ENCODE measurements around the gene PIK3CD.
"Not testable (repeated sequence)": the region's sequence is repeated elsewhere in the genome, so short reads cannot be mapped to it uniquely, and the experiment has no call there.

Gene PIK3CD

DNA sequence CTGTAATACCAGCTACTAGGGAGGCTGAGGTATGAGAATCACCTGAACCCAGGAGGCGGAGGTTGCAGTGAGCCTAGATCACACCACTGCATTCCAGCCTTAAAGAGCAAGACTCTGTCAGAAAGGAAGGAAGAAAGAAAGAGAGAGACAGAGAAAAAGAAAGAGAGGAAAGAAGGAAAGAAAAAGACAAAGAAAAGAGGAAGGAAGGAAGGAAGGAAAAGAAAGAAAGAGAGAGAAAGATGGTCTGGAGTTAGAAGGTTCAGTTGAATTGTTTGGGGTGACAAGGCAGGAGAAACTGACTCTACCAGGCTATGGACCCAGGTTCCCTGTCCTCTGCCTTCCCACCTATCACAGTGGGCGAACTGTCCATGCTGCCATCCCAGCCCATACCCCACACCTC lies 27.4 kb upstream of the PIK3CD start:
- DNase-seq: no peak

DNA sequence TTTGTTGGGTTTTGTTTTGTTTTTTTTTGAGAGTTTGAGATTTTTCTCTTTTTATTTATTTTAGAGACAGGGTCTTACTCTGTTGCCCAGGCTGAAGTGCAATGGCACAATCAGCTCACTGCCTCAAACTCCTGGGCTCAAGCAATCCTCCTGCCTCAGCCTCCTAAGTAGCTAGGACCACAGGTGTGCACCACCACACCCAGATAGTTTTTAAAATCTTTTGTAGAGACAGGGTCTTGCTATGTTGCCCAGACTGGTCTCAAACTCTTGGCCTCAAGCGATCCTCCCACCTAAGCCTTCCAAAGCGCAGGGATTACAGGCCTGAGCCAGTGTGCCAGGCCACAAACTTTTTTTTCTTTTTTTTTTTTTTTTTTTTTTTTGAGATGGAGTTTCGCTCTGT lies 26.5 kb upstream of the PIK3CD start:
- DNase-seq: not testable (repeated sequence)

DNA sequence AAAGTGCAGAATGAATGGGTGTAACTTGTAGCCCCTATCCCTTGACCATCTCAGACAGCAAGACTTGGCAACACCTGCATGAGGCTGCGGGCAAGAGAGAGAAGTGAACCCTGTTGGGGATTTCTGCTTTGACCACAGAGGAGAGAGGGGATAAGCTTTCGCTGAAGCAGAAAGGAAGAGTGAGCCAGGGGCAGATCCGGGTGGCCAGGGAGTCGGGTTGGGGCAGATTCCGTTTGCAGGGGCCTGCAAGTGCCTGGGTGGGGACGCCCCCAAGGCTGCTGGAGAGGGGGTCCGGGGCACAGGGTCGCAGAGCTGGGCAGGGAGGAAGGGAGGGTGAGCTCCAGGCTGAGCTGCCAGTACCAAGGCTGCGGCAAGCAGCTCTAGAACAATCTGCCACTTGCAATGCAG lies 25.3 kb upstream of the PIK3CD start:
- no peak for DNase-seq

DNA sequence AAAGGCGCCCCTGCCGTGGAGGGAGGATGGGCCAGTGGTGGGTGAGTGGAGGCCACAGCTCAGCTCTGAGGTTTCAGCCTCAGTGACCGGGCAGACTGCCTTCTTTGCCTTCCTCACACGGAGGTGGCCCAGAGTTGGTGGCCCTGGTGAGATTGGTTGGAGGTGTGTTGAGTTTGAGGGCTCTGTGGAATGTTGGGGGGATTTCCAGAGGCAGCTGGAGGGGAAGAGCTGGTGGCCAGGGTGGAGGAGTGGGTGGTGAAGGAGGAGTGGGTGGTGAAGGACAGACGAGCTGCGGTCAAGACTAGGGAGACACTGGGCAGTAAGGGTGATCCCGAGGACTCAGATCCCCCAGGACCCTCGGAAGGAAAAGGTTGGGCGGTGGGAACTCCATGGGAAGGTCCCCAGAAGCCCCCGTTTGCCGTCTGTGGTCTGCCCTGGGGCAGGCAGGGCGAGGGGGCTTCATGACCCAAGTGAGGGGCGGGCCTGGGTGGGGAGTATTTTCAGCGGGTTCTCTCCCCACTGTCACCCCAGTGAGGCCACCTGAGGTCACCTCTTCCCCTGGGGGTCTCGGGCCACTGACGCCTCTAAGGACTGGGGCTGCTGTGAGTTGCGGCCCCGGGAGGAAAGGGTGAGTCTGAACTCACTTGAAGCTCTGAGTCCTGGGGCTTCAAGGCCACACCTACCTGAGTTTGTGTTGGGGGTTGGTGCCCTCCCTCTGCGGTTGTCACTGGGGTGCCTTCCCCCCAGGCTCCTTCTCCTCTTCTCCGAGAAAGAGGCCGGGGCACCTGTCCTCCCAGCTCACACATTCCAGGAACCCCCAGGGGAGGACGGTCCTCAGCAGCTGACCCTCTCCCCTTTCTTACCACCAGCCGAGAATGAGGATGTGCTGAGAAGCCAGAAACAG lies 22.7 kb upstream of the PIK3CD start:
- DNase-seq: no peak

DNA sequence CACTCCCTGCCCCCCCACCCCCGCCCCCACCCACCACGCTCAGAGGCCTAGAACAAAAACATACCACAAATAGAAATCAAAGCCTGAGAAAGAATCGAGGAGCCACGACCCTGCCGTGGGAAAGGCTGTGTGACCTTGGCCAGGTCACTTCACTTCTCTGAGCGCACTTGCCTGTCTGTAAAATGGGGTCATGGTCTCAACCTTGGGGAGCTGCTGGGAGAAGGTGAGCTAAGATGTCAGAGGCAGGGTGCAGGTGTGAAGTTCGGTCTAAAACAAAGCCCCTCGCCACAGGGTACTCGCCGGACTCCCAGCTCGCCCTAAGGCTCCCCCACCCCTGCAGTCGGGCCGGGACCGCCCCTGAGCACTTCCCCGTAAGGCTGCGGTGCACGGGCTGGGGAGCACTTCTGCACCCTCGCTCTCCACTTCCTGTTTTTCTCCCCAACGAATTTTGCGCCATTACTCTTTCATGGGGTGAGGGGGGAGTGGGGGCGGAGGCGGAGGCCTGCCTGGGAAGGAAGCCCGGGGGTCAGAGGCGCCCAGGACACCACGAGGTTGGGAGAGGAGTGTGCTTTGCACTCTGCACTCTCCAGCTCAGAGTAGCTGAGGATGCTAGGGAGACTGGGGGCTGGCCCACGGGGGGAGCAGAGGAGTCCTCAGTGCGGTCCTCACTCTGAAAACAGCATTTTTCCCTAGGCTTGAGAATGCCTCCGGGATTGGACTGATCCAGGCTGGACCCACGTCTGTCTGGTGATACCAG lies 21.9 kb upstream of the PIK3CD start:
- DNase-seq: no peak

DNA sequence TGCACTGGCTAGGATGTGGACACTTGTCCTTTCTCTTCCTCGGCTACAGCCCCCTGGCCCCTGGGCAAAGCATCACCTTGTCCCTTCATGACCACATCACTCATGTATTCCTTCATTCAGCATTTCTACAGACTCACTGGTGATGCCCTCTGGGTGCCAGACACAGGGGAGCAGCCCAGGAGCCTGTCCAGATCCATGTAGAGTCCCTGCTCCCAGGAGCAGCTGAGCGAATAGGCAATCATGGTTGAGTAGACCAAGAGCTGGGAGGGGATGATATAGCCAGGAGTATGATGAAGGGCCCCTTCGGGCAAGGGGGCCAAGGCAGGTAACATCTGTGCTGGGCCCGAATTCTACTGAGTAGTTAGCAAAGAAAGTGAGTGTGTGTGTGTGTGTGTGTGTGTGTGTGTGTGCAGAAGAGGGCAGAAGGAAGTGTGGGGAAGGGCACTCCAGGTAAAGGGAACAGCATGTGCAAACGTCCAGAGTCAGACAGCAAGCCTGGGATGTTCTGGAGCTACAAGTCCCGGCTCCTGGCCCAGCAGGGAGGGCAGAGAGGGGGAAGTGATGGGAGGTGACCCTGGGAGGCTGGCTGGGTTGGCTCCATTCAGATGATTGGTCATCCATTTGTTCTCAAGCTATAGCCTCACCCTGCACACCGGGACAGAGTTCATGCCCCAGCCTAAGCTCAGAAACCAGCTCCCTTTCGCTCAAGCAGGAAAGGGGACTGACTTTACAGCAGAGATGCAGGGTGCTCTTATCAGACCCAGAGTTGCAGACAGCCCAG lies 21.0 kb upstream of the PIK3CD start:
- DNase-seq: no peak

DNA sequence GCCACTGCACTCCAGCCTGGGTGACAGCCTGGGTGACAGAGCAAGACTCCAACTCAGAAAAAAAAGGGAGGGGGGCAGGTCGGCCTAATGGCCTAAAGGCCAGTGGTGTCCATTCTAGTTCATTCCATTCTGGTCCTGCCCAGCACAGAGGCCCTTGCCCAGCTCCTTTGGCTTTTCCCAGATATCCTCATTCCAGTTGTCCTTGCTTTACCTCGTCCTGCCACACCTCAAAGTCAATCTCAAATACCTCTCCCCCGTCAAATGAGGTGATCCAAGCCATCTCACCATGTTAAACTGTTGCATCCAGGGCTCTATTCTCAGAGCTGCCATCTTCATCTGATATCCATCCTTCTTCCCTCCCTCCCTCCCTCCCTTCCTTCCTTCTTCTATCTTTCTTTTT lies 19.9 kb upstream of the PIK3CD start:
- no peak for DNase-seq

DNA sequence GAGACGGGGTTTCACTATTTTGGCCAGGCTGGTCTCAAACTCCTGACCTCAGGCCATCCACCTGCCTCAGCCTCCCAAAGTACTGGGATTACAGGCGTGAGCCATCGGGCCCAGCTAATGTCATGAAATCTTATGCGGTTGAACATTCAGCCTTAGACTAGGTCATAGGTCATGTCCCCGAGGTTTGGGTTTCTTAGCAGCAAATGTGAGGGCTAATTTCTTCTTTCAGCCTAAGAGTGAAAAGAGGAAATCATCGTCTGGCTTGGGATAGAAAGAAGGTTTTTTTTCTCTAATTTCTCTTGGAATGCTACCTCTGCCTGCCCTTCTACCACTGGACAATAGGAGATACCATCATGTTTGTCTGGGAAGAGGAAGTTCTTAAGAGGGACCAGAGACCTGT lies 18.0 kb upstream of the PIK3CD start:
- DNase-seq: no peak

DNA sequence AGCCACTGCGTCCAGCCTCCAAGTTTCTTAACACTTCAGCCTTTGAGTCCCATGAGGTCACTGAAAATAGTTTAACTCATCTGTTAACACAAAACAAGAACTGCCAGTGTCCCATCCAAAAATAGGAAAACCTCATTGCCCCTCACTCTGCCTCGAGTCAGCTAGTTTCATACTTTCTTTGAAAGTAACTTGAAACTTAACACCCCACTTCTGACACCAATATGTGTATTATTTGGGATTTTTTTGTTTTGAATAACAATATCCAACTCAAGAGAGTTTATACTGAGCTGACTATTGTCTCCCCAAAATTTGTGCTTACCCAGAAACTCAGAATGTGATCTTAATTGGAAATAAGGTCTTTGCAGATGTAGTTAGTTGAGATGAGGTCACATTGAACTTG lies 16.9 kb upstream of the PIK3CD start:
- no peak for DNase-seq

DNA sequence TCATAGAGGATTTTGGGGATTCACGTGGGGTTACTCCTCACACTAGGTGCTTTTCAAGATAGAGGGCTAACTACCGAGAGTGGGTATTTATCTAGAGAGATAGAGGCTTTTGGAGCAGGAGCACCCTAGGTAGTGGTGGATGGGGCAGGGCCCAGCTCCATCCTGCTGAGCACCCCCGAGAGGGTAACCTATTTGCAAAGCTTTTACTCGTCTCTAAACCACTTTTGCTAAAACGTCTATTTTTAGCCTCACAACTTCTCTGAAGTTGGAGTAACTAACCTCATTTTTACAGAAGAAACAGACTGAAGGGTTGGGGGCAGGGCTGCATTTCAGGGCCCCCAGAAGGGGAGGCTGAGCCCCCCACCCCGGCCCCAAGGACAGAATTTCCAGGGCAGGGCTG lies 12.3 kb upstream of the PIK3CD start:
- no peak for DNase-seq

DNA sequence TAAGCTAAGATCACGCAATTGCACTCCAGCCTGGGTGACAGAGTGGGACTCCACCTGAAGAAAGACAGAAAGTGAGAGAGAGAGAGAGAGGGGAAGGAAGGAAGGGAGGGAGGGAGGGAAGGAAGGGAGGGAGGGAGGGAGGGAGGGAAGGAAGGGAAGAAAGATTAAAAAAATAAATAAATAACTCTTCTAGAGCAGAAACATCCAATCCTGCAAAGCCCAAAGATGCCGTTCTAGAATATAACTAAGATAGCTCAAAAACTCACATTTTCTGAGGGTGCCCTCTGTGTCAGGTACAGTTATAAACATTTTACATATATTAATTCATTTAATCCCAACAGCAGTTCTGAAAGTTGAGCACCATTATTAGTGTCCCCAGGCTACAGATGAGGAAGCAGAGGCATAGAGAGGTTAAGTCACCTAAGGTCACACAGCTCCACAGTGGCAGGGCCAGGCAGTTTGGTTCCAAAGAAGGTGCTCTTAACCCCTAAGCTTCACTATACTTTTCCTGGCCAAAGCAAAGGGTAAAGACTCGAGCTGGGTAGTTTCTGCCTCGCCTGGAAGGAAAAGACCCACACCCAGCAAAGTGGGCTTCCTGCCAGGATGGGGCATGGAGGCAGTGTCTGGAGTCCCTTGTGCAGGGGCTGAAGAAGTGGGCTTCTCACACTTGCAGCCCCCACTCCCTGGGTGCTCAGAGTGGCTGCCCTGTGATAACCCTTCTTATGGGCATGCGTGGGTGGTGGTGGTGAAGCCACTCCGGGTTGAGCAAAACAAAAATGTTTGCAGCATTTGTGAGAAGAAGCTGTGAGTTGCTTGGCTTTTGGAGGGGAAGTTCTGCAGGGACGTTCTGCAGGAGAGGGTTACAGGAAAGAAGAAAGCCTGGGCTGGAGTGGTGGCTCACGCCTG lies 7.9 kb upstream of the PIK3CD start:
- DNase-seq: no peak

DNA sequence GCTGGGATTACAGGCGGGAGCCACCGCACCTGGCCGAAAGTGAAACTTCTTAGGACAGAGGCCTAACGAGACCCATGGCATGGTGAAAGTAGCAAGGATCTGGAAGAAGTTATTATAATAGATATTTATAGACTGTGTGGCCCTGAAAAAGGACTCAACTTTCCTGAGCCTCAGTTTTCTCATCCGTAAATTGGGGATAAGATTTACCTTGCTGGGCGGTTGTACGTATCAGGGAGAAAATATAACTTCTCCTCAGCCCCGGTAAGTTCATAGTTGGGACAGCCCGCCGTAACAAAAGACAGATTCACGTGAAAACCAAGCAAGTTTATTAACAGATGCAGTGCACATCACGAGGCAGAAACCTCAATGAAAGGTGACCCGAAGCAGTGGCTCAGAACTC lies 5.5 kb upstream of the PIK3CD start:
- no peak for DNase-seq

DNA sequence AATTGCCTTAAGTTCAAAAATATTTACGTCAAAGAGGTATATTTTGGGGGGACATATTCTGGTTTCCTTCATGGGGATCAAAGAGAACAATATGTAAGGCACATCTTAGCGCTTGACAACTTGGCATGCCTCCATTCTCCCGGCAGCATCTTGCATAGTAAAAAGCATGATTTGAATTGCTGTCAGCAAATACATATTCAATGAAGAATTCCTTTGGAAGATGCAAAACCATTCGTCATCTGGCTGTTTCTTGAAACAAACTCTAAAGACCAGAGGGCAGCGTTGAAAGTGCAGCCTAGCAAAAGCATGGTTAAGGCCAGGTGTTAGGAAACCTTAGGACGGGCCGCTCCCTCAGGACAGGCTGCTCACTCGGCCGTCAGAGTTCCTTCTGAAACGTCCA lies 3.4 kb upstream of the PIK3CD start:
- peak in 1 of 2 experiments; percentile 24 for DNase-seq

DNA sequence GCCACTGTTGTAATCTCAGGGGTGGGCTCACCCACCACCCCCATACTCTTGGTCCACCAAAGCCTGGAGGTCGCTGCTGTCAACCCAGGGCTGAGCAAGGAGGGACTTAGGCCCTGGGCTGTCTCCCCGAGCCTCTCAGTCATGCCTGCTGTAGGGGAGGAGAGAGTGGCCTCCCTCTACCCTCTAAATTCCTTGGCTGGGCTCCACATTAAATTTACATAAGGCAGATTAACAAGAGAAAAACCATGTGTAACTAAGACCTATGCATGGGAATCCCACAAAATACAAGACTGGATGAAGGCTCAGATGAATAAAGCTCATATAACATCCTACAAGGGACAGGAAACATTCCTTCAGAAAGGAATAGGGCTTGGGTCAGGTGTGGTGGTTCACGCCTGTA lies 1.8 kb upstream of the PIK3CD start:
- DNase-seq: no peak

DNA sequence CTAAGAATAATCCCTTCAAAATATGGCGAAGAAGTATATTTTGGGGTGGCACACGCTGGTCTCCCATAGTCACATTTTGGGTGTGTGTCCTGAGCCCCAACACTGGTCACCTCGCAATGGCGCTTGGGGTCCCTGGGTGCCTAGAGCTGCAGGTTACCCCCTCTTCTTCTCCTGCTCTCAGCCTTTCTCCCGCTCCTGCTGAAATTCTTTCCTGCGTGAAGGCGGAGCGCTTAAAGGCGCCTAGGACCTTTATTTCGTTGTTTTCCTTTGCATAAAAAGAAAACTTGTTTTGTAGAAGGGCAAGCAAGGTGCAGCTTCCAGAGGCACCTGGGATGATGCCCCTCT lies 339 bp upstream of the PIK3CD start:
- no peak for DNase-seq

DNA sequence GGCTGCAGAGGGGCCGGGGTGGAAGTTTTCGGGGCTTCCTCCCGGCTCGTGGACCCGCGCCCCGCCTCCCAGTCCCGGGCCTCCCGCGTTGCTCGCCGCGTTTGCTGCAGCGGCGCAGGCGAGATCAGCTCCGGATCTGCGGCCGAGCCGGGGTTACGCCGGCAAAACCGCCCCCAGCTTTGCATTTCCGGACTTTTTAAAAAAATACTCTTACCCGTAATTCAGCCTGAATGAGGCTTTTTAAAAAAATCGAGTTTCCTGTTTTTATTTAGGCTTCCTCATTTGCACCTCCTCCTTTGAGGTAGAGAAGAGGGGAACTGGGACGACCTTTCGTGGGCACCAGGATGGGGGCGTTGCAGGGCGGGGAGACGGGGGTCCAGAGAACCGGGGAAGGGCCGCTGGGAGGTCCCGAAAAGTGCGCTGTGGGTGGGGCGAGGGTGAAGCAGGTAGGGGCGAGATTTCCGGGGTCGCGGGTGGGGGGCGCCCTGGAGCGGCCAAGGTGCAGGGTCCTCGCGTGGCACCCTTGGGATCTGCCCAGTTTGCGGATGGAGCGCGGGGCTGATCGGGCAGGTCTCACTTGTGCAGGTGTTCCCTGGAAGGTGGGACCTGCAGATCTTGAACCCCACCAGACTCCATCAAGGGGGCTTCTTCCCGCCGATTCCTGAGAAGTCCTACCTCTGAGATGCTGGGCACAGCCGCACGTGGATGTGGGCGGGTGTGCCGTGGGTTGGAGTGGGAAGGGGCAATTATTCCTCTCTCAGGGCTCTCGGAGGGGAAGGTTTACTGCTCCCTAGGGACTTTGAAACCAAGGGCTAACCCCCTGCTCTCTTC lies 1.1 kb downstream of the PIK3CD start:
- peak in 1 of 2 experiments; percentile 9 for DNase-seq

DNA sequence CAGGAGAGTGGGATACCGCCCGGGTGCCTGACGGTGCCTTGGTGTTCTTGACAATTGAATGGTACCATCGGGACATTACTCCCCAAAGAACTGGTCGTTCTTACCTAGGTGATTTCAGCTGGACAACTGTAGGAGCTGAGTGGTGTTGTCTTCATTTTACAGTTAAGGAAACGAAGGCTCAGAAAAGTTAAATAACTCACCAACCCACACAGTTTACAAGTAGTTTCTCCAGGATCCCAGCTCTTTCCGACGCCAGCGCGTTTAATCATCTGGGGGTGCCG lies 1.6 kb downstream of the PIK3CD start:
- DNase-seq: no peak

DNA sequence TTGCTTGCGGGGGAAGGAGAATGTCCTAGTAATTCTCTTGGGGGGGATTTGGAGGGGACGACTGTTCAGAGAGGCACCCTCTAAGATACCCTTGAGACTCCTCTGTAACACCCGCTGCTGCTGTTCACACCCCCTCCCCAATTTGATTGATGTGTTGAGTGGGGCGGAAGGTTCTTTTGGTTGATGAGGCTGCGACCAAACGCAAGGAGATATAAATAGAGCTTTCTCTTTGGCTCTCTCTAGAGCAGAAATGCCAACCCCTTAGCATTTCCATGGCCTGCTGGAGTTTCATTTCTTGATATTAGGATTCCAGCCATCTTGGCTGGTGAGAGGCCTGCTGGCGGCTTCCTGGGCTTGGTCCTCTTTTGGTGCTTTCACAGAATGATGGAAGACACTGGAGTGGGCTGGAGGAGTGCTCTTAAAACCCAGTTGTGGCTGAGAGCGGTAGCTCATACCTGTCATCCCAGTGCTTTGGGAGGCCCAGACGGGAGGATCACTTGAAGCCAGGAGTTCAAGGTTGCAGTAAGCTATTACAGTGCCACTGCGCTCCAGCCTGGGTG lies 2.0 kb downstream of the PIK3CD start:
- DNase-seq: no peak

DNA sequence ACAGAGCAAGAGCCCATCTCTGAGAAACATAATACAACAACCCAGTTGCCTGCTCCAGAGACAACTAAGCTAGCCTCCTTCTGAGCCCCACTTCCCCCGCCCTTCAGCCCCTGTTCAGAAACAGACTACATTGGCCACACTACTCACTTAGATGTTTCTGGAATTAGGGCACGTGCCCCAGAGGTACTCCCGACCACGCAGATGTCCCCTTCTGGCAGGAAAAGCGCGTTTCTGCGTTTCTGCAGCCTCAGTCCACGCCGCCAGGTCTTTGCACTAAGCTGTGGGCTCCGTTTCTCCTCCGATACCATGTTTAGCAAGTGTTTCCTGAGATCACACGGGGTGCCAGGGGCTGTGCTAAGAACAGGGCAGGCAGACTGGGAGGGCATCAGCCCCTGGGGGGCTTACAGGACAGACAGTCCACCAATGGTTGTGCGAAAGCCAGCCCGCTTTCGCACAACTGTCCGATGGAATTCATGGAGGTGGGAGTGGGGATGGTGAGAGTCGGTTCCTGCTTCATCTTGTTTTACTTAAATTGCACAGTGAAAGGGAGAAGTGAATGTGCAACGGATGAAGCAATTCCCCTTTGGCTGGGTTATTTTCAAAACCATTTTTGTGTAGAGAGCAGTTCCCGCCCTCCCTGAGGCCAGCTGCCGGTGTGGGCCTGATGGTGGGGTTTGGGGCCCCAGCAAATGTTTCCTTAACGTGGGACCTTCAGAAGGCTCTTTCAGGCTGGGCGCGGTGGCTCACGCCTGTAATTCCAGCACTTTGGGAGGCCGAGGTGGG lies 2.7 kb downstream of the PIK3CD start:
- DNase-seq: no peak

DNA sequence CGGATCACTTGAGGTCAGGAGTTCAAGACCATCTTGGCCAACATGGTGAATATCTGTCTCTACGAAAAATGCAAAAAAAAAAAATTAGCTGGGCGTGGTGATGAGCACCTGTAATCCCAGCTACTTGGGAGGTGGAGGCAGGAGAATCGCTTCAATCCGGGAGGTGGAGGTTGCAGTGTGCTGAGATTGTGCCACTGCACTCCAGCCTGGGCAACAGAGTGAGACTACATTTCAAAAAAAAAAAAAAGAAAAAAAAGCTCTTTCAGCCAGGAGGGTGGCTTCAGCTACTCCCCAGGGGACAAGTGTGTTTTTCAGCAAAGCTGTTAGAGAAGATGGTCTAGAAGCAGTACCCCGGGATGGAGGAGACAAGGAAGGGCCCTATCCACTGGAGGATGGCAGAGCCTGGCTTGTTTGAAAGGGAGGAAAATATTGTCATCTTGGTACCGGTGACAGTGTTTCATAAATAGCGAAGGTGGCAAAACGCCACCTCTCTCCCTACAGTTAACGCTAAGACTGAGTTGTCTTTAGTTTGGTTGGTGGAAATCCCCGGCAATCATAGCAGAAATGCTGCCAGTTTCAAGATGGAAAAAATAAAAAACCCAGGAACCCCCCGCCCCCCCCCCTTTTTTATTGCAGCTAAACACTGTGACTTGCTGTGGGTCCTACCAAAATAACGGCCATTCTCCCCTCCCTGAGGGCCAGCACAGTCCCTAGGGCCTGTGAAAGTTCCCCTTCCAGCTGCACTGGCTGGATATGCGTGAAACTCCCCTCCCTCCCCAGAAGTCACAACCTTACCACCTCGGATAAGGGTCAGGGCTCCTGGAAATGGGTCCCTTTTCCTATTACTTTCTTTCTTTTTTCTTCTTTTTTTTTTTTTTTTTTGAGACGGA lies 3.5 kb downstream of the PIK3CD start:
- DNase-seq: no peak
